NCI-H128 (cell line): ENCODE measurements around the gene EEF1B2.
"Not testable (repeated sequence)": the region's sequence is repeated elsewhere in the genome, so short reads cannot be mapped to it uniquely, and the experiment has no call there.

ENCODE experiments used
- DNase-seq: peaks from one replicate; lab custom pipeline; 2025; ENCODE audit not compliant: unreplicated experiment; lab: John Stamatoyannopoulos, UW

EEF1B2 gene

GRCh38 chr2:206159346-206160124 lies at the start of gene EEF1B2, which contains the start of gene NDUFS1:
Gene EEF1B2 (plus strand): TSS chr2:206159895. CDS start chr2:206159980, 85 bp downstream.
Gene NDUFS1 (minus strand): TSS chr2:206159444. CDS start chr2:206153678, 5,766 bp downstream.
- DNase-seq: peak; percentile 82

- DNase-seq: no peak
Observed at GRCh38 chr2:206112108-206112507, 47.6 kb upstream of the EEF1B2 start.

GRCh38 chr2:206112846-206113547 lies 46.7 kb upstream of the EEF1B2 start:
- DNase-seq: no peak

- DNase-seq: no peak
Observed at GRCh38 chr2:206115026-206115578, 44.6 kb upstream of the EEF1B2 start.

GRCh38 chr2:206116278-206116677 lies 43.4 kb upstream of the EEF1B2 start:
- no peak for DNase-seq

GRCh38 chr2:206122569-206122968 lies 37.1 kb upstream of the EEF1B2 start:
- DNase-seq: not testable (repeated sequence)

GRCh38 chr2:206125901-206126300 lies 33.8 kb upstream of the EEF1B2 start:
- no peak for DNase-seq

GRCh38 chr2:206127656-206128055 lies 32.0 kb upstream of the EEF1B2 start:
- no peak for DNase-seq

GRCh38 chr2:206143451-206143850 lies 16.2 kb upstream of the EEF1B2 start:
- DNase-seq: no peak

- no peak for DNase-seq
Observed at GRCh38 chr2:206144383-206144782, 15.3 kb upstream of the EEF1B2 start.

- DNase-seq: no peak
Observed at GRCh38 chr2:206145665-206146064, 14.0 kb upstream of the EEF1B2 start.

- no peak for DNase-seq
Observed at GRCh38 chr2:206149330-206149729, 10.4 kb upstream of the EEF1B2 start.

- no peak for DNase-seq
Observed at GRCh38 chr2:206150168-206150567, 9.5 kb upstream of the EEF1B2 start.

- no peak for DNase-seq
Observed at GRCh38 chr2:206150631-206151030, 9.1 kb upstream of the EEF1B2 start.

- DNase-seq: no peak
Observed at GRCh38 chr2:206154197-206154596, 5.5 kb upstream of the EEF1B2 start.

- DNase-seq: not testable (repeated sequence)
Observed at GRCh38 chr2:206157014-206157413, 2.7 kb upstream of the EEF1B2 start.

GRCh38 chr2:206158563-206159345 lies 941 bp upstream of the EEF1B2 start:
- DNase-seq: no peak

- no peak for DNase-seq
Observed at GRCh38 chr2:206160125-206160806, 571 bp downstream of the EEF1B2 start.

GRCh38 chr2:206160807-206161179 lies 1.1 kb downstream of the EEF1B2 start:
- DNase-seq: no peak

GRCh38 chr2:206162401-206162800 lies 2.7 kb downstream of the EEF1B2 start:
- not testable (repeated sequence) for DNase-seq
